Stimulated activated CD4-positive, alpha-beta T cell treated with anti-CD3 and anti-CD28 coated beads, Interleukin-15, amount 100 ng/mL, for 48 hours (primary cell): Measurements from ENCODE around the gene DOCK3.
"Not testable (repeated sequence)": the region's sequence is repeated elsewhere in the genome, so short reads cannot be mapped to it uniquely, and the experiment has no call there.

Experiments used
- DNase-seq, 2 donors: peaks; one replicate each; pipeline ENCODE4 v3.0.0-alpha.2; 2020; ENCODE audit warnings: low read depth in 2 of 2

Gene DOCK3

DNA sequence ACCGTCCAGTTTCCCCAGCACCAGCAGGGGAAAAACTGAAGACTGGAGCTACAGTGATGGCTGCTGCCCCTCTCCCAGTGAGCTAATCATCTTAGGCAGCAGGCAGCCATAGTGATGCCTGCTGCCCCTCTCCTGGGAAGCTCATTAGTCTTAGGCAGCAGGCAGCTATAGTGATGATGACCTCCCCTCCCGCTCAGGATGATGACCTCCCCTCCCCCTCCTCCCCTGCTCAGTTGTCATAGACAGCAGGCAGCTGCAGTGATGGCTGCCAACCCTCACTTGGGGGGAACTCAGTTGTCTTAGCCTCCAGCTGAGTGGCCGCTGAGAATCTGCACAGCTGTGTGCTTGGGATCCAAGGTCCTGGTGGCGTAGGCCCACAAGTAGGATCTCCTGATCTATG is 629.5 kb downstream of the DOCK3 start:
- no peak for DNase-seq

DNA sequence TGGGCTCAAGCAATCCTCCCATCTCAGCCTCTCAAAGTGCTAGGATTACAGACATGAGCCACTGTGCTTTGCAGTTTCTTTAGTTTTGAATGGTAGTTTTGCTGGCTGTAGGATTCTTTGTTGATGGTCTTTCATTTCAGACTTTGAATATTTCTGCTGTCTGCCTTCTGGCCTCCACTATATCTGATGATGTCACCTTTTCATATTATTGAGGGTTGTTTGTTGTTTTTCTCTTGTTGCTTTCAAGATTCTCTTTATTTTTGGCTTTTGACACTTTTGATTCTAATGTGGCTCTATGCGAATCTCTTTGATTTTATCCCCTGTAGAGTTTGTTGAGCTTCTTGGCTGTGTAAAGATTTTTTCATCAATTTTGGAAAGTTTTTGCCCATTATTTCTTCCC is 631.4 kb downstream of the DOCK3 start:
- no peak for DNase-seq

DNA sequence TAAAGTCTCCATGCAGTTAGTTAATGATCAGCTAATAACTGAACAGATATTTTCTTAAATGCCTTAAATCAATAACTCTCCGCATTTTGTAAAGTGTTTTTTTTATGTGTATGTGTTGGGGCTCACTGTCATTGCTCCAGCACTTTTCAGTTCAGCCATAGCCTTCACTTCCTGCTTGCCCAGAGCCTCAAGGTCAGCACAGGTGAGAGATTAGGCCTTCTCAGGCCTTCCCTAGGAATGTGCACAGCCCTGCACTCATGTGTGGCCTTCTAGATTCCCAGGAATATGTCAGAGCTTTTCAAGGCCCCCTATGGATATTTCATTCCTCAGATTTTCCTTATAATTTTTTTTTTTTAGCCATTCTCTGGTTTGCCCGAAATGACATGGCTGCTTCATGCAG is 632.7 kb downstream of the DOCK3 start:
- DNase-seq: no peak

DNA sequence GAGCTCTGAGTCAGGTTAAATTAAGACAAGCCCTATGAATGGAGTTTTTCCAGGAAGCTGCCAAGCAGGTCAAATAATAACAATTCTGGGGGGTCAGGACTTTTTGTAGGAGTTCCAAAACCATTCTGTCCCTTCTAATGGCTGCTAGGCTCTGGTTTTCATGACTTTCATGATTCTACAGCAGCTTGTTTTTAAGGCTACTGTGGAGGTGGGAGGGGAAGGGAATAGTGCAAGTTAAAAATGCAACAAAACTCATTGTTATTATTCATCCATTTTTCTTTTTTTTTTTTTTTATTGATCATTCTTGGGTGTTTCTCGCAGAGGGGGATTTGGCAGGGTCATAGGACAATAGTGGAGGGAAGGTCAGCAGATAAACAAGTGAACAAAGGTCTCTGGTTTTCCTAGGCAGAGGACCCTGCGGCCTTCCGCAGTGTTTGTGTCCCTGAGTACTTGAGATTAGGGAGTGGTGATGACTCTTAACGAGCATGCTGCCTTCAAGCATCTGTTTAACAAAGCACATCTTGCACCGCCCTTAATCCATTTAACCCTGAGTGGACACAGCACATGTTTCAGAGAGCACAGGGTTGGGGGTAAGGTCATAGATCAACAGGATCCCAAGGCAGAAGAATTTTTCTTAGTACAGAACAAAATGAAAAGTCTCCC is 633.3 kb downstream of the DOCK3 start:
- not testable (repeated sequence) for DNase-seq

DNA sequence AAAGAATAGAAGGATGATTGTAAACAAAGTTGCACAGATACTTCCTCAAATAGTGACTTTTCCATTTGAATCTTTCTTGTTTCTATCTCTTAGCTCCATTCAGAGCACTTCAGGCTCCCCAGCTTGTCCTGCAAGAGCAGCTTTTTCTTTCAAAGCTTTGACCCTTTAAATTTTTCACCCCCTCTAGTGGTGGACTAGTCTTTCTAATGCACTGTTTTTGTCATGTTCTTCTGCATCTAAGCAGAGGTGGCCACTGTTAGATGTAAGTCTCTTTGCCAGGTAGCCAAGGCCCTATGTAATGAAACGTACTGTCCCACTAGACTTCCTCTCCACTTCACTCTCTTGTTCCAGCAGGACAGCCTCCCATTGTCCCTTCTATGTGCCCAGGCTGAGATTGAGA is 636.3 kb downstream of the DOCK3 start:
- no peak for DNase-seq

DNA sequence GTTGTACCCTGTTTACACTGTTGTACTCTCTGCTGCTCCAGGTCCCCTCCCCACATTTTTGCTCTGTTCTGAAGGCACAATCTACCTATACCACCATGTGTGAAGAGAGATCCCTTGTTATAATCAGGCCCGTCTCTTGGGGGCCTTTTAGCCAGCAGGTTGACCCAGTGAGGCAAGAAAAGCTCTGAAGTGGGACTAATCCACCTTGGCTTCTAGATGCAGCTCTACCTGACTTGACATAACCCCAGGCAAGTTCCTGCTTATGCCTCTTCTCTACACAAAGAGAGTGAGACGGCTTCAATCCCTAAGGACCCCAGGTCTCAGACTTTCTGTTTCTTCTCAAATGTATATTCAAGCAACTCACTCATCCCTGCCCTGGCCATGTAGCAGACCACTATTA is 653.5 kb downstream of the DOCK3 start:
- DNase-seq: no peak

DNA sequence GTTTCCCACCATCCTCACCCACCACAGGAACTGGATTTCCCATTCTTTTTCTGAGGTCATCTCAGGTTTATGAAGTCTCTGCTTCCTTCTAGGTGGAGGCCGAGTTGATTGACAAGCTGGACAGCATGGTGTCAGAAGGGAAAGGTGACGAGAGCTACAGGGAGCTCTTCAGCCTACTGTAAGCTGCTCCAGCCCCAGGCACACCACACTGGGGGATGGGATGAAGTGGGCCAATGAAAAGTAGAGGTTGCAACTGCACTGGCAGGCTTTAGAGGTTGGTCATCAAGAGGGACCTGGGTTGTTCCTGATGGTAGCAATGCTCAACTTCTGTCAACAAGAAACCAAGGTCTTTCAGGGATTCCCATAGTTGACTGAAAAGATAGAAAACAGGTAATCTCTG is 655.3 kb downstream of the DOCK3 start:
- no peak for DNase-seq

DNA sequence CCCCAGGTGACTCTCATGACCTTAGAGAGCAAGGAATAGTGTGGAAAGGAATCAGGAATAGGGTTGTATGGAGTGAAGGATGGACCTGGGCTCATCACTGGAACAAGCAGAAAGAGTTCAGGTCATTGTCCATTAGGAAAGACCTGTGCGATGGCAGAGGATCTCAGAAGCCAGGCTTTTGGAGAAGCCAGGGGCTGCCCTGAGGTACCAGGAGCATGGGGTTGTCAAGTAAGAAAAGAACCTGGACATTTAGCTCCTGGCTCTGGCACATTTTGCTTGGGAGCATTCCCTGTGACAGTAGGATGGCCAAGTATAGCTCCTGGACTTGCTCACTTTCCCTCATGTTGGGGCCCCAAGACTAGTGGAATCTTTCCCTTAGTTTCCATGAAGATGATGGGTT is 657.4 kb downstream of the DOCK3 start:
- DNase-seq: no peak

DNA sequence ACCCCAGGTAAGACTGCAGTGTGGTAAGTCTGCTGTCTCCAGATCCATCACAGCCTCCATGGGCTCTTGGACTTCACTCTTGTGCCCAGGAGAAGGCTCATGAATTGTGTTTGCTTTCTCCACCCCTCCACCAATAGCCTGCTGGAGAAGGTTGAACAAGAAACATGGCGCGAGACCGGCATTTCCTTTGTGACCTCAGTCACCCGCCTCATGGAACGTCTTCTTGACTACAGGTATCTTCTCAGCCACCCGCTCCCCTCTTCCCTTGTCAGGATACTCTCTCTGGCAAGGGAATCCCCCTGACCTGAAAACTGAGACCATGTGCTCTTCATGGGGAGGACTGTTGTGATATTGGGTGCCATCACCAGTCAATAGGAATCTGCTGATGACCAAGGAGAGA is 658.3 kb downstream of the DOCK3 start:
- DNase-seq: no peak

DNA sequence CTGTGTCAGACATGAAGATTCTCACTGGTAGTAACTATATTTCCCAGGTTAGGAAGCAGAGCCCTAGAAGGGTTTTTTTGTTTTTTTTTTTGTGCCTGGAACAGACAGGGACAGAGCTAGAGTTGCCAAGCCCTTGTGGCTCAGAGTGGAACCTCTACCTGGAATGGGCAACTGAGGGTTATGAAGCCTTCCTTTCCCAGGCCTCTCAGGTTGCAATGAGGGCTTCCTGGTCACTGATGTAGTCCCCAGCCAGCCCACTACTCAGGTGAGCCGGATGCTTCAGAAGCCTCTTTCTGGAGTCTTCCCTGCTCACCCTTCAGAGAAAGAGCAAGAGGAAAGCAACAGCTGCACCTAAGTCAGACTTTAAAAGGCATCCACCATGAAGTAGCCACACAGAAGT is 661.5 kb downstream of the DOCK3 start:
- DNase-seq: no peak

DNA sequence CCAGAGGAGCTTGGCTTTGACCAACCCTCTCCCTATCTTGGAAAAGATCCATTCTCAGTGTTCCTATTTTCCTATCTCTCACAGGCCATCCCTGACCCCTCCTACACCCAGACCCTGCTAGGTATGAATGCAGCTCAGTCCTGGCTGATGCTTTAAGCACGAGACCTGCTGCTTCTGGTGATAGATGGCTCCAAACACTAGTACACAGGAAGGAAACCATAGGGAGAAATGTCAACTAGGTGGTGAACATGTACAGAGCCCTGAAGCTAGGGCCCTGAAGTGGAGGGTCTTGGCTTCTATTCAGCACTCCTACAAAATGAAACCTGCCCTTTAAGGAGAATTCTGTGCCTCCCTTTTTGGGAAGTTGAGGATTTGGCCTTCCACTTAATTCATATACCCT is 662.9 kb downstream of the DOCK3 start:
- no peak for DNase-seq

DNA sequence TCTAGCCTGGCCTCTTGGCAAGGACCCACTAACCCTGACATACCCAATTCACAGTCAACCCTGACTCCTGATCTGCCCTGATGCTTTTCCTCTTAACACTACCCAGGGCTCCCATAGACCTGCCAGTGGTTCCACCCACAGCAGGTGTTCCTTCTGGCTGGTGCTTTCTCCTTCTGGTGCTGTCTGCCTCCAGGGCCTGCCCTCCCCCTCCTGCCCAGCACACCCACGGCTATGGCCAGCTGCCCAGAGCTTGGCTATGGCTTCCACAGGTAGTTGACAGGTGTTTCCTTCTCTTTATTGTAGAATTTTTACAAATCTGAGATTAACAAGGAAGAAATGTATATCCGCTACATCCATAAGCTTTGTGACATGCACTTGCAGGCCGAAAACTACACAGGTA is 663.9 kb downstream of the DOCK3 start:
- DNase-seq: no peak

DNA sequence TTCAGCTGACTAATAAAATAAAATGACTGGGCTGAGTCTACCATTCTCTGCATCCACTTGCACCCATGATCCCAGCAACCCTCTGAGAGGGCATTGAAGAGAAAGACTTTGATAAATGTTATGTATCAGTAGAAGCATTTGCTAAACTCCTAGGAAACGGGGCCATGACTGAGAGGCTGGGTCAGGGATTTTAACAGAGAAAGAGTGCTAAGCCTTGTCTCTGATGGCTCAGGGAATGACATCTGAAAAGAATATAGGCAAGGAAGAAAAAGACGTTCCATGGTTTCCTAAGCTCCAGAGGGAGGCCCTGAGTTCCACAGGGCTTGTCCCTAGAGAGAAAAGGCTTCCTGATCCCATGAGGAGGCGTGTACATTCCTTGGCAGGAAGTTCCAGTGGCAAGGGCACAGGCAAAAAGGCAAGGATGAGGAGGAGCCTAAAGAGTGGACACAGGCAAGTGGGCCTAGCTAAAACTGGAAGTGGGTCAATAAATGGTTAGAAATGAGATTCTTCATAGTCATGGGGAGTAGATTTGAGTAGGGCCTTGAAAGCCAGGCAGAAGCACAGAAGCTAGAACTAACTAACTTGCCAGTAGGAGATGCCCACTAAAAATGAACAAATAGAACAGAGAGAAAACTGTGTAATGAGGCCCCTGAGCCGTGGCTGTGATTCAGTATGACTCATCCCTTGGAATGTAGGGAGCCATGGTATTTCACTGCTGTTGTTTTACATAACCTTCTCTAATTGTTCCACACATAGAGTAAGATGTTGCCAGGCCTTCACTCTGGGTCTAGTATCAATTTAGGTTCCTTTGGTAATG is 665.5 kb downstream of the DOCK3 start:
- no peak for DNase-seq

DNA sequence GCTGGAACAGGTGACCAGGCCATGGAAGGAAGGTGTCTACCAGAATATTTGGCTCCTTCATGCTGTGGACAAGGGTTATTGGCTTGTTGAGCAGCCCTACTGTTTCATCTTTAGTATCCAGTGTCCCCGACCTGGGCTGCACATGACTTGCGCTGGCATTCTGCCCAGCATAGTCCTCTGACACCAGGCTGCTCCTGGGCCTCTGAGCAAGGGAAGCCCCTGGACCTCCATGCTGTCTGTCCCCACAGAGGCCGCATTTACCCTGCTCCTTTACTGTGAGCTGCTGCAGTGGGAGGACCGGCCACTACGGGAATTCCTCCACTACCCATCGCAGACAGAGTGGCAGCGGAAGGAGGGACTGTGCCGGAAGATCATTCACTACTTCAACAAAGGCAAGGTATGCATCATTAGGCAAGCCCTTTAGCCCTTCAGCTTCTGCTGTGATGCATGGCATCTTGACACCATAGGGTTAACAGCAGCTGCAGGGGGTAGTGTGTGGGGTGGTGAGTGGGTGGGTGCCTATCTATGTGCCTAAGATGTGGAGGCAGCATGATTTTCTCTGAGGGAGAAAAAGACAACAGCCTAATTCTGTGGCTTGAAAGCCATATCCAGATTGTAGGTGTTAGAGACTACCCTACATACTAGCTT is 666.4 kb downstream of the DOCK3 start:
- DNase-seq: no peak

DNA sequence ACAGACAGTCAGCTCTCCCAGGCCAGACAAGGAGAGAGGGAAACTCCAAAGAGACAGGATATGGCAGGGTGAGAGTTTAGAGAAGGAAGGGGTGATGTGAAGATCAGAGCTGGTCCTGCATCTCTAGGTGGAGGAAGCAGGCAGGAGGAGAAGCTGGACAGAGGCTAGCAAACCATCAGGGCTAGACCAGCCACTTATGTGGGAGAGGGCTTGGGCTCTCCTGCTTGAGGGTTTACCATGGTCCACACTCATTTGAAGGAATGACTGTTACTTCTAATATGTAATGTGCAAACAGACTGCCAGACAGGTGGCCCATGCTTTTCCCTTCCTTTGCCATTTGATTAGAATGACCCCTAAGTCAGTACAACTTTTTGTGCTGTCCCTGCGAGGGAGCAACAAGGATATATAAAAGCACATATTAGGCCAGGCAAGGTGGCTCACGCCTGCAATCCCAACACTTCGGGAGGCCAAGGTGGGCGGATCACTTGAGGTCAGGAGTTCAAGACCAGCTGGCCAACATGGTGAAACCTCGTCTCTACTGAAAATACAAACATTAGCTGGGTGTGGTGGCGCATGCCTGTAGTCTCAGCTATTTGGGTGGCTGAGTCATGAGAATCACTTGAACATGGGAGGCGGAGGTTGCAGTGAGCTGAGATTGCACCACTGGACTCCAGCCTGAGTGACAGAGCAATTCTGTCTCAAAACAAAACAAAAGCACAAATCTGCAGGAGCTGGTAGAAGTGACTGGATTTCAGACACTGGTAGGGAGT is 669.4 kb downstream of the DOCK3 start:
- no peak for DNase-seq

DNA sequence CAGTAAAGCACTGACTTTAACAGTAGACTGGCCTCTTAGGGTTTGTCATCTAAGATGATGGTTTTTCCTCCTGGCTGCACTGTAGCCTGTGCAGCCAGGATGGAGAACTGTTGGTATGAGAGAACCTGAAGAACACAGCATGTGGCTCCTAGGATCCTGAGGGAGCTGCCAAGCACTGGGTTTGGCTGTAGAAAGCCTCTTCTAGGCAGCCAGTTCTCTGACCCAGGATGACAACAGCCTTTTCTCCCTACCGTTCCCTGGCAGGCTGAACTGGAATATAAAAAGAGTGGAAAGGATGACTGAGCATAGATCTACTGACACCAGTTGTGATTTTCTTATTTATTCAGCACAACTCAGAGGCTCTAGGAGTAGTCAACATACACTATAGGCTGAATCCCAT is 676.0 kb downstream of the DOCK3 start:
- no peak for DNase-seq

DNA sequence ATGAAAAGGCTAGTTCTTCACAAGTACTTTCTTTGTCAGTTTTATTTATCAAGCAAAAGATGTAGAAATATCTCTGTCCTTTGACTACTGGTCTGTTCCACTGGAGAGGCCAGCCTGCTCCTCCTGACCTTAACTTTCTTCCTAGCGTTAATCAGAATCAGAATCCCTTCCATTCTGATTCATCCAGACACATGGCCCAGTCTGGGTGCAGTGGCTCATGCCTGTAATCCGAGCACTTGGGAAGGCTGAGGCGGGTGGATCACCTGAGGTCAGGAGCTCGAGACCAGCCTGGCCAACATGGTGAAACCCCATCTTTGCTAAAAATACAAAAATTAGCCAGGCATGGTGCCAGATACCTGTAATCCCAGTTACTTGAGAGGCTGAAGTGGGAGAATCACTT is 678.4 kb downstream of the DOCK3 start:
- DNase-seq: no peak

DNA sequence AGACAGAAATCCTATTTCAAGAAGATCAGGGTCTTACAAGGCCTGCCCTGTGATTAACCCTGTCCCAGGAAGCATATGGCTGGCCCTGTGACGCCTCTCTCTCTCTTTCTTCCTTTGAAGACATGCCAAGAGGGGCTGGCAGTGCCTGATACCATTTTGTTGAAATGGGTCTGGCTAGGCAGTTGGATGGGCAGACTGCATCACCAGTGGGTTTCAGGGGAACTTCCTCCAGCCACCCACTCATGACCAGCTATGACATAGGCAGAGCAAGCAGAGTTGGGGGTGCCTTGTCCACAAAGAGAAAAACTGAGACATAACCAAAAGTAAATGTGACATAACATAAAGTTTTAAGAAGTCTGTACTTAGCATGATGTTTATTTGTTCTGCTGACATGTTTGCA is 679.0 kb downstream of the DOCK3 start:
- no peak for DNase-seq

DNA sequence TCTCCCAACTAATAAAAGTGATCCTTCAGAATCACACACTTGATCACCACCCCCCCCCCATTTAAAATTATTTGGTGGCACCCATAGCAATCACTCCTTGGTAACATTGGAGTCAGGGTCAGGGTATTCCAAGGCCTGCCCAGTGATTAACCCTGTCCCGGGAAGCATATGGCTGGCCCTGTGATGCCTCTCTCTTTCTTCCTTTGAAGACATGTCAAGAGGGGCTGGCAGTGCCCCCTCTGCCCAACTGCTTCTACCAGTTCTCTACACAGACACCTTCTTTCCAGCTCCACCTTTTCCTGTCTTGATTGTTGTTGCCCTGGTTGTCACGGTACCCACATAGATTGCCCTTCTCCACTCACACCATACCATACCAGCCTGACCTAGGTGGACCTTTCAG is 679.4 kb downstream of the DOCK3 start:
- no peak for DNase-seq

DNA sequence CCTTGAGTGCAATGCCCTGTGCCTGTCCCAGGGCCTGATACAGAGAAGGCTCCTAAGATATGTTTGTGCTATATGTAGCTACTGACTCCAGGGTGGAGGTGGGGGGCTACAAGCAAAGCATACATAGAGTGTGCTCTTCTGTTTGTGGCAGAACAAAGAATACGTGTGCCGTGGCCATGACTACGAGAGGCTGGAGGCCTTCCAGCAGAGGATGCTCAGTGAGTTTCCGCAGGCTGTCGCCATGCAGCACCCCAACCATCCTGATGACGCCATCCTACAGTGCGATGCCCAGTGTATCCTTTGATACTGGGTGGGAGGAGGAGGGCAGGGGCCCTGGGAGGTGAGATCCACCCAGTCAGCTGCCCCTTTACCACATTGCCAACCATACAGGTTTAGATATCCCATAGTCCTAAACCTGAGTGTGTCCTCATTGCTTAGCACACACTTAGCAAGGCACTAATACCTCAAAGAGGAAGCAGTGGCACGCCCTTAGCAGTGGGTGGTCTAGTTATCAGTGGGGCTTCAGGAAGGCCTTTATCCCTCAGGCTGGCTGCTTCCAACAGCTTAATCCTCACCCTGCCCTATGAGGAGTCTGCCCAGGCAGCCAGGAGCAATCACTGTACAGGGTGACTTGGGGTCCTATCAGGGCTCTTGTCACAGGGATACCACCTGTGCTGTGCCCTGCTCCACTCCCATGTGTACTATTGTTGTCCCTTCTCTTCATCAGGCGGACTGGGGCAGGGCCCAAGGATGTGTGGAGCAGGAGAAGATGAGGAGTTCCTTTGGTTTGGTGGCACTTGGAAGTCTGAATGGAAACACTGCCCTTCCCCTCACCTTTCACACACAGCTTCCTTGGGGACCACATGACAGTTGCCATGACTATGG is 680.2 kb downstream of the DOCK3 start:
- no peak for DNase-seq

DNA sequence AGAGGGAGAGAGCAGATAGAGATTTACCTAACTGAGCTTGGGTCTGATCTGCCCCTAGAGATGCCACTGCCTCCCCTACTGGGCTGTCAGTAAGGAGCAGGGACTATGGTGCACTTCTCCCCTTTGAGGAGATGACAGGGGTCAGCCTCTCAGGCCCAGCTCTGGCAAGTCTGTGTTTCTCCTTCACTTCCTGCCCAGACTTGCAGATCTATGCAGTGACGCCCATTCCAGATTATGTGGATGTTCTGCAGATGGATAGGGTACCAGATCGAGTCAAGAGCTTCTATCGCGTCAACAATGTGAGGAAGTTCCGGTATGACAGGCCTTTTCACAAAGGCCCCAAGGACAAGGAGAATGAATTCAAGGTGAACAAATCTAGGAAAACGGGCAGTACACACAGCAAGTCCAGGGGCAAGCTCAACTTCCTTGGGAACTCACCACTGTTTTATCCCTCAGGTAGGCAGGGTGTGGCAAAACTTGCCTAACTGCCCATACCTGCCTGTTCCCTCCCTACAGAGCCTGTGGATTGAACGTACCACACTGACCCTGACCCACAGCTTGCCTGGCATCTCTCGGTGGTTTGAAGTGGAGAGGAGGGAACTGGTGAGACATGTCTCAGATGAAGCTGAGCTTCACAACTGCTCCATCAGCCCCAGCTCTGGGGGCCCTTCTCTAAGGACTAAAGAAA is 681.3 kb downstream of the DOCK3 start:
- no peak for DNase-seq
